ENCODE data around the gene SLC2A6. TPM values are rescaled to one million over a fixed set of nuclear protein-coding genes. Genes with fewer than 3 reads are reported as not detected.

SLC2A6 gene
- total RNA-seq, 2 donors from 2014 or later = 4.3 to 5.2 TPM

GRCh38 chr9:133448487-133448972 lies 30.4 kb downstream of the SLC2A6 start:
- Histone ChIP-seq H3K27ac (no peak overlapping the region), H3K4me1 (no peaks in the 10 kb centered on the region), H3K36me3 (no peaks in the 10 kb centered on the region), H3K4me3 (no peak overlapping the region), H3K27me3 (no peaks in the 10 kb centered on the region), H3K9me3 (no peaks in the 10 kb centered on the region)
- no peak for DNase-seq (ENCODE audit: low spot score)
- TF ChIP-seq CTCF (IDR thresholded peaks at IDR 0.05) = no peak

- Histone ChIP-seq H3K27me3 (no peaks in the 10 kb centered on the region), H3K27ac (no peak overlapping the region), H3K4me3 (no peak overlapping the region), H3K4me1 (no peaks in the 10 kb centered on the region), H3K9me3 (no peaks in the 10 kb centered on the region), H3K36me3 (no peaks in the 10 kb centered on the region)
- no peak for DNase-seq (ENCODE audit: low spot score)
- TF ChIP-seq CTCF (IDR thresholded peaks at IDR 0.05) = no peak
Measured at GRCh38 chr9:133445293-133445969, 33.5 kb downstream of the SLC2A6 start.

- Histone ChIP-seq H3K27me3 (no peaks in the 10 kb centered on the region), H3K9me3 (no peaks in the 10 kb centered on the region), H3K36me3 (no peaks in the 10 kb centered on the region), H3K27ac (no peak overlapping the region), H3K4me1 (no peaks in the 10 kb centered on the region), H3K4me3 (no peak overlapping the region)
- TF ChIP-seq CTCF (IDR thresholded peaks at IDR 0.05) = no peak
- DNase-seq (ENCODE audit: low spot score) = no peak
Measured at GRCh38 chr9:133443982-133444381, 34.9 kb downstream of the SLC2A6 start.

GRCh38 chr9:133443248-133443647 lies 35.7 kb downstream of the SLC2A6 start:
- Histone ChIP-seq H3K4me1 (no peaks in the 10 kb centered on the region), H3K4me3 (no peak overlapping the region), H3K27ac (no peak overlapping the region), H3K9me3 (no peaks in the 10 kb centered on the region), H3K27me3 (no peaks in the 10 kb centered on the region), H3K36me3 (no peaks in the 10 kb centered on the region)
- no peak for DNase-seq (ENCODE audit: low spot score)
- no peak for TF ChIP-seq CTCF (IDR thresholded peaks at IDR 0.05)

- Histone ChIP-seq H3K27me3 (no peaks in the 10 kb centered on the region), H3K4me1 (no peaks in the 10 kb centered on the region), H3K4me3 (no peak overlapping the region), H3K27ac (no peak overlapping the region), H3K36me3 (no peaks in the 10 kb centered on the region), H3K9me3 (no peaks in the 10 kb centered on the region)
- TF ChIP-seq CTCF (IDR thresholded peaks at IDR 0.05) = no peak
- no peak for DNase-seq (ENCODE audit: low spot score)
Measured at GRCh38 chr9:133441571-133441970, 37.3 kb downstream of the SLC2A6 start.

GRCh38 chr9:133440874-133441273 lies 38.0 kb downstream of the SLC2A6 start:
- Histone ChIP-seq H3K36me3 (no peaks in the 10 kb centered on the region), H3K9me3 (no peaks in the 10 kb centered on the region), H3K27ac (no peak overlapping the region), H3K4me3 (no peak overlapping the region), H3K27me3 (no peaks in the 10 kb centered on the region), H3K4me1 (no peaks in the 10 kb centered on the region)
- DNase-seq (ENCODE audit: low spot score) = no peak
- no peak for TF ChIP-seq CTCF (IDR thresholded peaks at IDR 0.05)
